ENCODE results near the gene CATSPER3.

Gene CATSPER3

DNA sequence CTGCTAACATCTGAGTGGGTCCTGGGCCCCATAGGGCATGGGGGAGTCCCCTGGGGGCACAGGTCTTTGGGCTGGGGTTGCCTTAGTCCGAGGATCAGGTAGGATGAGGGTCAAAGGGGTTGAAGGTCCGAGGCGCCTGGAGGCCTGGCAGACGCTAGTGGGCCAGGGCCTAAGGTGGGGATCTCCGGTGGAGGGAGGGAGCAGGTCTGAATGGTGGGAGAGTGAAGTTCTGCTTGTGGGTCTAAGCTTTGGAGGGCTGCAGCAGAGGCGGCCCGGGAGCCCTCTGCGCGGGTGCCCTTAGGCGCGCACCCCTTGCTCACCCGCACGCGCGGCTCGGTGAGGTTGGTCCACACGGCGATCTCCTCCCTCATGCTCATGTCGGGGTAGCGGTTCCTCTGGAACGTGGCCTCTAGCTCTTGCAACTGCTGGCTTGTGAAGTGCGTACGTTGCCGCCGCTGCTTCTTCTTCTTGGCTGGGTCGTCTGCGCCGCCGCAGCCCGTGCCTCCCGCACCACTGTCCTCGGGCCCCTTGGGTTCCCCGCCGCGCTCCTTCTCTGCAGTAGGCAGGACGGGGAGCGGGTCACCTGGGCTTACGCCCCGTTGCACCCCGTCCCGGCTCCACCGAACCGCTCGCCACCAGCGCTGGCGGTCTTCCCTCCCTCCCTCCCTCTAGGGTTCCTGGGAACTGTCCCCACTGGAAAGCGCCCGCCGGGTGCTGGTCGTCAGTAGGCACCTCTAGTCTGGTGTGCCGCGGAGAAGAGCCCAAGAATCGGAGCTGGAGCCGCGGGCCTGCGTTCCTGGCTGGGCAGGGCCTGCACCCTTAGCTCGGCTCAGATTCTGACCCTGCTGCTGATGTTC lies 63.5 kb downstream of the CATSPER3 start:
- DNase-seq, result no peak

DNA sequence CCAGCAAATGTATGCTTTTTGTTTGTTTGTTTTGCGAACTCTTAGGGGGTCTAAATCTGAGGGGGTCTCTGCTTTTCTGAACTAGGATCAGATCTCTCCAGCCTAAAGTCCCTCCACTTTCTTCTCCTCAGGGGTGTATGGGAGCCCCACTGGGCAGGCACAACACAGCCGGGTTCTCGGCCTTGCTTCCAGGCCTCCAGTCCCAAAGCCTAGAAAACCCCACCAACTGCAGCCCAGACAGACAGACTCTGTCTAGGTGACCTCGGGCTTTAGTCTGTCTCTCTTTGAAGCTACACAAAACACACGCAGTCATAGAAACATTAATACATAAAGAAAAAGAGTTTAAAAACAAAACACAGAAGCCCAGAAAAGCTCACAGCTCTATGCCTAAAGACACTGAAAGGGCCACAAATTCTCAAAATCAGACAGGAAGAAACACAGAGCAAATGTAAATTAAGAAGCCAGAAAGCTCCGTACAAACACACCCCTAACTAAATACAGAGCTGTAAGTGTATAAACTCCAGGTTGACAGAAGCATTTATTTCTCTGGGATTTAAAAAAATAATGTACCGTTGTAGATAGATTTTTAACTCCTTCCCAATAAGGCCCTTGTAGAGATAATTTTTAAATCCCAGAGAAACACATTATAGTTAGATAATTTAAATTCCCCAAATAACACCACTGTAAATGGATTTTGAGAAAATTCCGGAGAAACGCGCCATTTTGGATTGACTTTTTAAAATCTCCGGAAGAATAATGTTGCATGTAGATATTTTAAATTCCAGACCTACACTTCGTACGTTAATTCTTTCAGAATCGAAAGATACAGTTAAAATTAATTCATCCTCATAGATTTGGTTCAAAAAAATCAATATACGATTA lies 64.3 kb downstream of the CATSPER3 start:
- peak; percentile 27 for DNase-seq

DNA sequence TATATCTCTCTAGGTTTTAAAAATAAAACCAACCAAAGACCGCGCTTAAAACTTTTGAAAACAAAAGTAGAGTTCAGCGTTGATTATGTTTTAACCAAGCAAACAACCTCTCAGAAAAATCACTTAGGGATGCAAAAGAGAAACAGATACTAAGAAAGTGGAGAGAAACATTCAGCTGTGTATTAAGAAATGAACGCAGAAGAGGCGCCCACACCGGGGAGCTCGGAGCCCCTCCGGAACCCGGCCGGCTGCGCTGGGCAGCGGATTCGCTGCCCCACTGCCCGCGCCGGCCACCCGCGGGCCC lies 64.9 kb downstream of the CATSPER3 start:
- DNase-seq, result peak; percentile 14

DNA sequence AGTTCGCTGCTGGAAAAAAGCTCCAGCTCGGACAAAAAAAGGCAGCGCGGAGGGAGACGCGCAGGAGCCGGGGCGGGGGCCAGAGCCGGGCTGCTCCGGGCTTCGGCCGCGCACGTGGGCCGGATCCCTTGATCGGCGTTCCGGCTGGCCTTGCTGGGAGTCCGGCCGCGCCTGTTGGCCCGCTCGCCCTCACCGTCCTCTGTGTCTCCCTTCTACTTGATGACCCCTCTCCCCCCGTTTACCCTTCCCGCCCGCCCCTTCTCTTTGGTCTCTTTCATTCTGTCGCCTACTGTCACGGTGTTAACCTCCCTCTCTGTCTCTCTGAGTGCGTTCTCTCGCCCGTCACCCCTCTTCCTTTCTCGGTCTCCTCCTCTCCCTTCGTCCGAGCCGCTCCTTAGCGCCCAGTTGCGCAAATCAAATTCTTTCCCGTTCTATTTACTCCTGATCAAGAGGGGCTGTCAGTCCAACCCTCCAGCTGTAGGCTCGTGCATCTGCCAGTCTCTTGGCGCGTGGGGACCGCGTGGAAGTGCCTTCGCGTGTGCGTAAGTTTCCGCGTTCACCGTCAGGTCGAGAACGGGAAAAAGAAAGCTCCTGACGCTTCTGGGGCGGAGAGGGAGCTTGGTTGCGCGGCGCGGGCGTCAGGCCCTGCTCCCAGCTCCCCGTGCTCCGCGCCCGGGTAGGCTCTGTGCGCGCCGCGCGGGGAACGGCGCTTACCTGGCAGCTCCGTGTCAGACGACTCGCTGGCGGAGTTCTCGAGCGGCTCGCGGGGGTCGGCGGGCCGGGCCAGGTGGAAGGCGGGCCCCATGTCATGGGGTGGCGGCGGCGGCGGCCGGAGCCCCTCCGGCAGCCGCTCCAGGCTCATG lies 65.5 kb downstream of the CATSPER3 start:
- DNase-seq, result peak; percentile 27

DNA sequence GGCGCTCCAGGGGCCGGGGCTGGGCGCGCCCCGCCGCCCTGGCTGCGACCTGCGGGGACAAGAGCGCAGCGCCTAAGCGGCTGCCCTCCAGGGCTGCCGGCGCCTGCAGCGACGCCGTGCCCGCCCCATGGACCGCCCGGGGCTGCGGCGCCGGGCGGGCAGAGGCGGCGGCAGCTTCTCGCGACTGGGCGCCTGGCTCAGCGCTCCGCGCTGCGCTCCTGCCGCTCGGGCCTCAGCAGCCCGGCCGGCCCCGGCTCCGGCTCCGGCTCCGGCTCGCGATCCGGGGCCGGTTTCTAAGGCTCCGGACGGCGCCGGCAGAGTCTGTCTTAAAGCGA lies 66.2 kb downstream of the CATSPER3 start, which contains the start of gene PITX1:
TSS of gene PITX1 (minus strand) at position 328 of the 335 bp plus-strand sequence. CDS start 347 bp downstream, outside the sequence.
- DNase-seq, result no peak

DNA sequence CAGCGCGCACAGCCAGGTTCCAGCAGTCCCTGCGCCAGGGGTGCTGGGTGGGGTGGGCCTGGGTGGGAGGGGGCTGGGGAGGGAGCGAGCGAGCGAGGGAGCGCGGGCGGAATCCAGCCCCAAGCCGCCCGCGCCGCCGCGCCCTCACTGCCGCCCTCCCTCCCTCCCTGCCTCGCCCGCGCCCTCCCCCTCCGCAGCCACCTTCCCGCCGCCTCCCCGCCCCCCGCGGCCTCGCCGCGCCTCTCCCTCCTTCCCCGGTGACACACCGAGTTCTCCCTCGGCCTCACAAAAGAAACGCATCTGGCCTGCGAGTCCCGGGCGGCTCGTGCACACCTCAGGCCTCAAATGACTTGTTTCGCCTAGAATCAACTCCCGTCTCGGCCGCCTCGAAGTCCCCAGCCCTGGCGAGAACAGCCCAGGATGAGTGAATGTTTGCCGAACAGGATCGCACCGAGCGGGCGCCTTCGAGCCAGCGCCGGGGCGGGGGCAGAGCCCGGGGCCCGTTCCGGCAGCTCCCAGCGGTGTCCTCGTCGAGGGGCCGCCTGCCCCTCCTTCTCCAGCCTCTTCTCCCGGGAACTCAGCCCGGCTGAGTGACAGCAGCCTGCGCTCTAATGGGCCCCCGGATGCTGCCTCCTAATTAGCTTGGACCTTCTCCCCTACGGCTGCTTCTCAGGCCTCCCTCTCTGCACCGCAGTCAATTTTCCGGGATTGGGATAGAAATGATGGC lies 66.7 kb downstream of the CATSPER3 start:
- DNase-seq, result peak; percentile 37

DNA sequence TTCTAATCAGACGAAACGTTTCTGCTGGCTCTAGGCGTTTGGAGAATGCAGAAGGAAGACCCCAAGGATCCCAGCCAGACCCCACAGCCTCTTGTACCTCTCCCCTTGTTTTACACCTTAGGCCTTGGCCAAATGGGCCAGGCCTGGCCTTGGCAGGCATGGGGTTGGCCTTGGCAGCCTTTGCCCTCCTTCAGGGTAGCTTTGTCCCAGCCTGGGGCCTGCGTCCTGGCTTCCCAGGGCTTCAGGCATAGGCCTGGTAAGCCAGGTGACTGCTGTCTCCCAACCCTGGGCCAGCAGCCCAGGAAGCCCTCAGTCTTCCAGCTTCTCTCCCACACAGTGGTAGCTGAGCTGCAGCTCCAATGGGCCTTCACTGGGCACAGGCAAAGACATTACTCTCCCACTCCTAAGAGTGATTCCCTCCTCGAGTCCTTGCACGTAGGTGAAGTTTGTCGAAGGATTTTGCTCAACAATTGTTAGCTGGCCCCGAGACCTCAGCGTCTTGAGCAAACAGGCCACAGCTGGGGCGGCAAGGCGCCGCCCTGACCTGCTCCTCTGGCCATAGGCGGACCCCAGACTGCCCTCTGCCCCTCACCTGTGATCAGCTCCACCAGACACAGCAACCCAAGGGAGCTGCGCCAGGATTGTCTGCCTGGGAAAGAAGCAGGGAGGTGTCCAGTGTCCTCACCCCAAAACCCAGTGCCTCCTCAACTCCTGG lies 67.4 kb downstream of the CATSPER3 start:
- no peak for DNase-seq

DNA sequence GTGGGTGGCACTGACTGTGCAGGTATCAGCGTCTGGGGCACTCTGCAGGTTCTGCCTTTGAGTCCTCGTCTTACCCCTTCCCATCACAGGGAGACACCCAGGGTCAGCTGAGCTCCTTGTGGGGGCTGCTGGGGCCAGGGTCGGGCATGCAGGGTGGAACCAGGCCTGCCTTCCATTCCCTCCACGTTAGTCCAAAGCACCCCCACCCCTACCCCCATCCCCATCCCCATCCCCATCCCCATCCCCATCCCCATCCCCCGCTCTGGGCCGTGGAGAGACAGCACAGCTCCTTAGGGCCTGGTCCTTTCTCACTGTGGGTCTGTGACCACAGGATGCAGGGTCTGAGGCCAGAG lies 67.9 kb downstream of the CATSPER3 start:
- no peak for DNase-seq

DNA sequence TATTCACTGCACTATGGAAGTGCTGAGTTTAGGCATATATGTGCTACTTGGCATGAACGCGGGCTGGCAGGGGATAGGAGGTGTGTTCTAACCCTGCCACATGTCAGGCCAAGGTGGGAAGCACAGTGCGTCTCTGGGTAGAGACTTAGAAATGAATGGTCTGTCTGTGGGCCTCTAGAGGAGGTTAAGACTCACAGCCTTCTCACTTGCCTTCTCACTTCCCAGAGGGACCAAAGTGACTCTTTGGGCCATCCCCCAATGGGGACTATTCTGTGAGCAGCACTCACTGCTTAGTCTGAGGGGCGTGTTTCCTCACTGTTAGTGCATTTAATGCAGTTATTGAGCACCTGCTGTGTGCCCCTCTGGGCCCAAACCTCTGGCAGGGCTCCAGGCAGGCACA lies 68.7 kb downstream of the CATSPER3 start:
- no peak for DNase-seq

DNA sequence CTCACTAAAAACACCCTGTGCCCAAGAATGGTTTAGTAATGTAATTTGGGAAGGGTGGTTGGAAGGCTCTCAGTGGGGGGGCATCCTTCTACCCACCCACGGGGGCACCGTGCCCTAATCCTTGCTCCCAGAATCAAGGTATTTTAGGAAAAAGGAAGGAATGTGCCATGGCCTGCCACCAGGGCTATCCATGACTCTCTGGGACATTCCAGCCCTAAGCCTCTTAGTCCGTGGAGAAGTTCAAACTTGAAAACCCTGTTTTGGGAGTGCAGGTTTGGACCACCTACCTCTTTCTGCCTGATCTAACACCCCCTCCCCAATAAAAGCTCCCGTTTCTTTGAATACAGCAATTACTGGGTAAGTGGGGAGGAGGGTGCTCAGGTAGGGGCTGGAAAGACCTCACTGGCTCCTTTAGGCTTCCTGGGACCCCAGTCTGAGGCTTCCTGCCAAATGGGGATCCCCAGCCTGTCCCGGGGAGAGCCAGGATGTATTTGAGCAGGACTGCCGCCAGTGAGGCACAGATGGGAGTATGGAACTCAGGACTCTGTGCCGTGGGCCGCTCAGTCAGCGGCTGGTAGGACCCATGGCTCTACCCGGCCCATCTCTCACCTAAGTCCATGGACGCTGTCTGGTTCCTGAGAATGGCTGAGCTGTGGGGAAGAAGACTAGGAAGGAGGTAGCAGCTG lies 70.0 kb downstream of the CATSPER3 start:
- DNase-seq, result no peak

DNA sequence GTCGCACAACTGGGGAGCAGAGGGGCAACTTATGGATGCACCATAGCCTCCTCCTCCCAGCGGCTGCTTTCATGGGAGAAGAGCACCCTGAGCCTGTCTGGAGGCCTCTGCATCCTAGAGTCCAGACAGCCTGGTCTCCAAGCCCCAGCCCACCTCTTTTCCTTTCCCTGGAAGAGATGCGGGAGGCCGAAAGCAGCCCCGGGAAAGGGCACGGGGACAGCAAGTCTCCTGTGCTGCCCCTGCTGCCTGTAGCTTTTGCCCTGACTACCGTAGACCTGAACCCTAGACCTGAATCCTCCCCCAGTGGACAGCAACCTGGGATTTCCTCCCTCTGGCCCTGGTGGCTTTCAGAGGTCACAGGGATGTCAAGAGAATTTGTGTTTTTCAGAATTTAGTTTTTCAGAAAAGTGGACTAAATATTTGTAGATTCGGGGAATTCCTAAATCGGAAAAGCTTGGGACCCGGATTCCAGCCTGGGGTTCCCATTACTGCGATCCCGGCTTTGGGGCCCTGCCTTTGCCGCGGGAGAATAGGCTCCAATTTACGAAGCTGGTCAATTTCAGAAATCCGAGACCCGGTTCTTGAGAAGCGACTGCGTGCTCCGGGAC lies 70.6 kb downstream of the CATSPER3 start:
- DNase-seq, result no peak

DNA sequence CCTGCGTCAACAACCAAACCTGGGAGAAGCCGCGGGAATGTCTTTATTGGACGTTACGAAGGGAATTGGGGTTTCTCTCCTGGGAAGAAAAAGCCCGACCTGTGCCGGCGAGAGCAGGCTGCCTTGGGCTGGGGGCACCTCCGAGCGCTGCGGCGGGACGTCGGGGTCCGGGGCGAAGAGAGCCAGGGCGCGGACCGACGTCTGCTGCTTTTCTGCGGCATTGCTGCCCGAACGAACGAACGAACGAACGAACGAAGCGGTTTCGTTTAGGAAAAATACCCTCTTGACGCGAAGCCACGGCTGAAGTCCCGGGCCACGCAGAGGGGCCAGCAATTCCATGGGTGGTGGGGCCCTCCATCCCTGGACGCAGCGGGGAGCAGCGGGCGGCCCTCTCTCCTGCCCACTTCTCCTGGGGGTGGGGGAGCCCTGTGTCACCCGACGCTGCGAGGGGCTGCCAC lies 71.1 kb downstream of the CATSPER3 start:
- DNase-seq, result no peak

DNA sequence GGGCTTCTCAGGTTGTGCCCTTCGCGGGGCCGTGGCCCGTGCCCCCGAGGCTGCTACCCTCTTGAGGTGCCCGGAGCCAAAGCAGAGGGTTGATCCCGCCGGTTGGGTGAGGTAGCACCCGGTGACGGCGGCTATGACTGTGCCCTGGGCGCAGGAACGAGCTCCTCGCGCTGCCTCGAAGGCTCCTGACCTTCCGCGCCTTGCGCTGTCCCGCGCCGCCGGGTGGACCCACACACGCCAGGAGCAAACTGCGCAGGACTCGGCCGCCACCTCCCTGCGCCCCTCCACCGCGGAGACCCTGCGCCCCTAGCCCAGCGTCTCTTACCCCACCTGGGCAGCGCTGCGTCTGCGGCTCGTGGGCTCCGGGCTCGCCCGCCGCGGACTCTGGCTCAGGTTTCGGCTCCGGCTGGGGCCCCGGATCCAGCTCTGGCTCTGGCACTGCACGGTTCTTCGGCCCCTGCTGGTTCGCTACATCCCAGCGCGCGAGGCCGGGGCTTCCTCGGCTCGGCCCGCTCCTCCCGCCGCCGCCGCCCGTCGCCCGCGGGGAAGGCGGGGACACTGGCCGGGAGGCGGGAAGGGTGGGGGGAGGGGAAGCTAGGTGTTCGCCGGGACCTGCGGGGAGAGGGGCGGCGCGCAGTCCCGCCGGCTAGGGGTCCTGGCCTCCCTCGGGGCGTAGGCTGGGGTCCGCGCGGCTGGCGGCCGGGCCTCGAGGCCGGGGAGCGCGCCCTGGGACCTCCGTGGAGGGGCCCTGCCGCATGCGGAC lies 71.7 kb downstream of the CATSPER3 start:
- no peak for DNase-seq

DNA sequence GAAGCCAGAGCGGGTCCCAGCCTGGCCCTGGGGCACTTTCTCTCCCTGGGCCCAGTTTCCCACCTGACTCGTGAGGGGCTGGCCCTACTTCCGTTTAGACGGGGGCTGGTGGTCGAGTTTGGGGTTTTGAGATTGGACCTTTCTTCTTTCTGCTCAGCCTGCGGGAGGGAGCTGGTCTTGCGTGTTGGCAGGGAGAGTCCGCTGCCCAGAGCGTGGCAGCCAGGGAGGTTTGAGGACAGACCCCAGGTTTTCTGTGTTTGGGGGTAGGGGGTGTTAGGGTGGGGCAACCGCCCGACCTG lies 72.3 kb downstream of the CATSPER3 start:
- no peak for DNase-seq

DNA sequence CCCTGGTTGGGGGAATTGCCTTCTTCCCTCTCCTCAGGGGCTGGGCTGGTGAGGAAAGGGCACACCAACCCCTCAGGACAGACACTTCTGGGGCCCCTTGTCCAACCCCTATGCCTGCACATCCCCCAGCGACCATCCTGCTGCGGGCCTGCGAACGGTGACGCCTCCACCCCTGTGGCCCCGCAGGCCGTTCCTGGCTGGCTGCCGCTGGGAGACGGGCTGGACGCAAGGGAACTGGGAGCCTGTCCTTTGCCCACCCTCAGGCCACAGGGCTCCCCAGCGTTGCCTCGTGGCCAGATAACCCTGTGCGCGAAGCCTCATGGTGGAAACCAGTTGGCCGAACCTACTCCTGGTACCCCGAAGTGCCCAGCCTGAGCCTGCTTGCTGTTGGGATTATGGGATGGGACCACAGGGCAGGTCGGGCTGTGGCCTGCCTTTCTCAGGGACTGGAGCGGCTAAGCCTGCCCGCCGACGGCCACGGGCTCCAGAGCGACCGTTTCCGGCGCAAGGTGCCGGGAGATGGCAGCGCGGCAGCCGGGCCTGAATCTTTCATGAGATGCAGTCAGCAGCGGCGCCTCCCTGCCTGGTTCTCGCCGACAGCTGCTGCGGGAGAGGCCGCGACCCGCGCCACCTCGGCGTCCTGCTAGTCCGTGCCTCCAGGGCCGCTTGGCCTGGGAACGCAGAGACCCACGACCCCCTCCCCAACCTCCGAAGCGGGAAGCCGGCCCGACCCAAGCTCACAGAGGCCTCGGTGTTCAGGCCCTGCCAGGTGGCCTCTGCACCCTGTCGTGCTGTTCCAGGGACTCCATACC lies 72.8 kb downstream of the CATSPER3 start:
- DNase-seq, result no peak

DNA sequence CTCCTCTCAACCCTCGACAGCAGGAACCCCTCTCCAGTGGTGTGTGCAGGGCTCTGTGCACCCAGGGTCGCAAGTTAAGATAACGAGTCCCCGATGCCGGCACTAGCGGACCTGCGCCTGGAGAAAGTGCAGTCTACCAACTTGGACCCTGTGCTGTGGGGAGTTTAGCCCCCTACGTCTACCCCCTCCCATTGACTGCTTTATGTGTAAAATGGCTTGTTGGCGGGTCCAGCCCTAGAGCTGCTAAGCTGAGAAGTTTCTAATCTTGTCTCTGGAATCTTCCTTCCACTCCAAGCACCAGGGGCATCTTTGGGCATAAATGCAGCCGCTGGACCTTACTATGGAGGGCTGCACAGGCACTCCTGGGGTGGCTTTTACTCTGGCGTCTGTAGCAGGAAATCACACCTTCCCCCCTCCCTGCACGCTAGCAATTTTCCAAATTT lies 73.5 kb downstream of the CATSPER3 start:
- no peak for DNase-seq

DNA sequence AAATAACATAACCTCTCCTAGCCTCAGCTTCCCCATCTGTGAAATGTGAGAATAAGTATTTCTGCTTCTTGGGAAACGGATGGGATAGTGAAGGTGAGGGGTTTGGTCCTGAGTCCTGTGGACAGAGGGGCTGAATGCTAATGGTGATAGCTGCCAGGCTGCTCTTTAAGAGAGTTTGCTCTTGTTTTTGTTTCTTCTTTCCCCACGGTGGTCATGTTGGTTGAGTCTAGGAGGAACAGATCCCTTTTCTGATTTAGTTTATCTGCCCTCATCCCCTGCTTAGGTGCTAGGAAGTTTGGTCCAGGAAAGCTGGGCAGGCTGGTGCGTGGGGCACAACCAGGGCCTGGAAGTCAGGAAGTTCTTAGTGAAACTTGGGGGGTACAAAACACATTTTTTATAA lies 74.0 kb downstream of the CATSPER3 start:
- DNase-seq, result no peak

DNA sequence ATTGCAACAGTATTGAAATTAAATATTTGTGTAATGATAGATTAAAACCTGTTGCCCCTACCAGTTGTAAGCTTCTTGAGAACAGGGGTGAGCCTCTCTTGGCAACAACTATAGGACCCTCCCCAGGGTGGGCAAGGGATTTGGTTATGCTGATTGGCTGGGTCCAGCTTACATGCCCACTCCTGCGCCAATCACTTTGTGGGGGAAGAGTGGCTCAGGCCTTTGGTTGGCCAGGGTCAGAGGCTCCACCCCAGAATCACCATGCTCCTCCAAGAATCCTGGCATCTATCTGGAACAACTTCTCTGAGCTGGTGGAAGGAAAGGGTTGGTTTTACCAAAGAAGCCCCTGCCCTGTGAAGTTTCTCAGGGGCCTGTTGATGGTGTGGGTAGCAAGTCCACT lies 74.9 kb downstream of the CATSPER3 start:
- no peak for DNase-seq

DNA sequence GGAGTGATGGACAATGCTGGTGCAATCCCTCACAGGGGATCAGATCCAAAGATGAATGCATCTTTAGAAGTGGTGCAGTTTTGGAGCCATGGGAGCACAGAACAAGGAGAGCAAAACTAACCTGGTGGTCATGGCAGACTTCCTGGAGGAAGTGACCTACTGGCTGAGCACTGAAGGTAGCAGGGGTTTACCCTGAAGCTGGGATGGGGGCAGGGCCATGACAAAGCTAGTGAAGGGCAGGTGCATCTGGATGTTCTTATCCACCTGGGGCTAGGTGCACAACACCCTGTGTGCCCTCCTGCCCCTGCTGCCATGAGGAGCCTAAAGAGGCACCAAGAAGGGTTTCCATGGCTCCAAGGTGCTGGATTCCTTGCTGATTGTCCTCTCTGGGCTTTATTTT lies 77.8 kb downstream of the CATSPER3 start:
- no peak for DNase-seq

All from hematopoietic multipotent progenitor cell treated with erythropoietin and hydrocortisone succinate and interleukin-3 and kit ligand, for 8 days (in vitro differentiated cells).